Osteoblast (primary cell): ENCODE results near the gene GTPBP1. TPM values are rescaled to one million over a fixed set of nuclear protein-coding genes. Genes with fewer than 3 reads are reported as not detected.

Experiments
- DNase-seq: peaks from one replicate; pipeline ENCODE4 v3.0.0; 2011; ENCODE audit warnings: low spot score, mixed read lengths; ENCODE audit not compliant: insufficient read length; ENCODE audit errors: missing footprints
- H2AFZ ChIP-seq: 2 replicates; pipeline ENCODE4 v1.6.0; 2011; ENCODE audit warnings: mild to moderate bottlenecking, low read length
- H3K27ac ChIP-seq: 2 replicates; pipeline ENCODE4 v1.5.1; 2011; ENCODE audit warnings: mild to moderate bottlenecking, low read depth, low read length, moderate library complexity
- H3K27me3 ChIP-seq: 2 replicates; pipeline ENCODE4 v1.6.0; 2012; ENCODE audit warnings: mild to moderate bottlenecking, control low read depth, inconsistent platforms, low read length, moderate library complexity; ENCODE audit not compliant: insufficient read depth
- H3K36me3 ChIP-seq: 2 replicates; pipeline ENCODE4 v1.5.1; 2011; ENCODE audit warnings: mild to moderate bottlenecking, low read length, control low read depth, moderate library complexity; ENCODE audit not compliant: insufficient read depth
- H3K4me1 ChIP-seq: 2 replicates; pipeline ENCODE4 v1.5.1; 2011; ENCODE audit warnings: mild to moderate bottlenecking, low read length, control low read depth, moderate library complexity; ENCODE audit not compliant: insufficient read depth
- H3K4me2 ChIP-seq: 2 replicates; pipeline ENCODE4 v1.6.0; 2011; ENCODE audit warnings: mild to moderate bottlenecking, low read length; ENCODE audit not compliant: insufficient read depth
- H3K4me3 ChIP-seq: fragments of 200-600 bp; sonication (generic); 3 replicates; pipeline ENCODE4 v1.5.1; 2012; ENCODE audit warnings: mild to moderate bottlenecking, low read length, inconsistent platforms; ENCODE audit not compliant: insufficient read depth
- H3K79me2 ChIP-seq: 2 replicates; pipeline ENCODE4 v1.6.0; 2012; ENCODE audit warnings: mild to moderate bottlenecking, low read length, control low read depth, inconsistent platforms; ENCODE audit not compliant: insufficient read depth
- H3K9me3 ChIP-seq: 2 replicates; pipeline ENCODE4 v1.5.1; 2011; ENCODE audit warnings: low read depth, low read length, control low read depth
- H4K20me1 ChIP-seq: 2 replicates; pipeline ENCODE4 v1.6.0; 2012; ENCODE audit warnings: mild to moderate bottlenecking, low read length, control low read depth; ENCODE audit not compliant: insufficient read depth
- CTCF ChIP-seq: IDR thresholded peaks from 2 replicates; pipeline ENCODE4 v1.5.1; 2011; ENCODE audit warnings: mild to moderate bottlenecking, low read depth, low read length, moderate library complexity; ENCODE audit errors: extremely low read depth
- total RNA-seq: library from RNA; depleted of rRNA; stranded (reverse); fragments of >200 nt; gene quantifications from 2 replicates; pipeline ENCODE4 v1.2.3, GENCODE V29; 2012

Gene GTPBP1
- total RNA-seq, 1 donor = 34.7 TPM

- no peak overlapping the region for H3K4me3 ChIP-seq
- H3K27me3 ChIP-seq = no peaks in the 10 kb centered on the region
- no peak overlapping the region for H3K4me2 ChIP-seq
- no peaks in the 10 kb centered on the region for H3K36me3 ChIP-seq
- no peaks in the 10 kb centered on the region for H3K79me2 ChIP-seq
- H3K4me1 ChIP-seq = peaks cover 7% of the 10 kb centered on the region
- H4K20me1 ChIP-seq = peaks cover 3% of the 10 kb centered on the region
- TF ChIP-seq CTCF = no peak
- H3K27ac ChIP-seq = no peak overlapping the region
- H3K9me3 ChIP-seq = no peaks in the 10 kb centered on the region
- DNase-seq = no peak
- no peak overlapping the region for H2AFZ ChIP-seq
Observed at GRCh38 chr22:38773363-38773946, 67.7 kb downstream of the GTPBP1 start.

GRCh38 chr22:38774496-38775166, 68.9 kb downstream of the GTPBP1 start:
- no peak for TF ChIP-seq CTCF

GRCh38 chr22:38775656-38776055, 69.9 kb downstream of the GTPBP1 start:
- no peak overlapping the region for H3K4me3 ChIP-seq
- no peak overlapping the region for H3K27ac ChIP-seq
- H3K79me2 ChIP-seq = no peaks in the 10 kb centered on the region
- H4K20me1 ChIP-seq = peaks cover 3% of the 10 kb centered on the region
- no peak for DNase-seq
- H3K36me3 ChIP-seq = peaks cover 10% of the 10 kb centered on the region
- no peak for TF ChIP-seq CTCF
- H2AFZ ChIP-seq = no peak overlapping the region
- no peak overlapping the region for H3K4me2 ChIP-seq
- no peaks in the 10 kb centered on the region for H3K27me3 ChIP-seq
- H3K4me1 ChIP-seq = peaks cover 7% of the 10 kb centered on the region
- no peaks in the 10 kb centered on the region for H3K9me3 ChIP-seq

More at GRCh38 chr22:38774496-38775166, 68.9 kb downstream of the GTPBP1 start:
- peaks cover 4% of the 10 kb centered on the region for H3K36me3 ChIP-seq
- no peak overlapping the region for H3K4me3 ChIP-seq
- H3K4me2 ChIP-seq = no peak overlapping the region
- H3K79me2 ChIP-seq = no peaks in the 10 kb centered on the region
- DNase-seq = no peak
- peaks cover 3% of the 10 kb centered on the region for H4K20me1 ChIP-seq
- H3K4me1 ChIP-seq = peaks cover 7% of the 10 kb centered on the region
- no peaks in the 10 kb centered on the region for H3K27me3 ChIP-seq
- no peak overlapping the region for H2AFZ ChIP-seq
- no peak overlapping the region for H3K27ac ChIP-seq
- H3K9me3 ChIP-seq = no peaks in the 10 kb centered on the region

GRCh38 chr22:38776086-38776485, 70.3 kb downstream of the GTPBP1 start:
- peaks cover 15% of the 10 kb centered on the region for H3K36me3 ChIP-seq
- TF ChIP-seq CTCF = no peak
- H3K9me3 ChIP-seq = no peaks in the 10 kb centered on the region
- H3K4me3 ChIP-seq = no peak overlapping the region
- H2AFZ ChIP-seq = no peak overlapping the region
- no peaks in the 10 kb centered on the region for H3K79me2 ChIP-seq
- H3K27ac ChIP-seq = no peak overlapping the region
- H3K4me1 ChIP-seq = peaks cover 7% of the 10 kb centered on the region
- DNase-seq = no peak
- no peaks in the 10 kb centered on the region for H3K27me3 ChIP-seq
- peaks cover 3% of the 10 kb centered on the region for H4K20me1 ChIP-seq
- H3K4me2 ChIP-seq = no peak overlapping the region
